Neural progenitor cell (in vitro differentiated cells): Measurements from ENCODE around the gene NCF4.

ENCODE experiments used
- CTCF ChIP-seq: fragments of 200-600 bp; sonication (generic); IDR thresholded peaks from 2 replicates; pipeline ENCODE4 v1.5.1; 2017; ENCODE audit warnings: antibody characterized with exemption, mild to moderate bottlenecking
- EZH2 ChIP-seq: fragments of 200-600 bp; sonication (generic); IDR thresholded peaks from 2 replicates; pipeline ENCODE4 v1.6.1; 2017; ENCODE audit warnings: antibody characterized with exemption, mild to moderate bottlenecking, moderate library complexity

- TF ChIP-seq CTCF, result no peak
- TF ChIP-seq EZH2, result no peak
Observed at GRCh38 chr22:36918586-36919284, 57.9 kb downstream of the NCF4 start.
